ENCODE measurements around the gene EPHA4. TPM values are rescaled to one million over a fixed set of nuclear protein-coding genes. Genes with fewer than 3 reads are reported as not detected.

Gene EPHA4
- total RNA-seq, 1 experiment from 2014 or later: 3.3 TPM

DNA sequence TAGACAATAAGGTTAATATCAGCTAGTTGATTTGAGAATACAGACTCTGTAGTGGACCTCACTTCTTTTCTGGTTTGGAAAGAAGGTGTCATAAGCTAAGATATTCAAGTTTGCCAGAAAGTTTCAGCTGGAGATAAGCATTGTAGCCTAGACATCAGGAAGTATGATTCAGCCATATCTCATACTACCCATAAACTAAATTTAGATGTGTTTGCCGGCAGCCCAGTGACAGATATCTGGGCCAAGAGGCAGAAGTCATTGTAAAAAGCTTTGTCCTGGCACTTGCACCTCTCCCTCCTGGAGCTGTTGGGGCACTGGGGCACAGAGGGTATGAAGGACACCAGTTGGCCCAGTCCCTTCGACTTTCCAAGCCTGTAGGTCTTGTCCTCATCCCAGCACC, 128.0 kb downstream of the EPHA4 start:
- TF ChIP-seq EZH2 (IDR thresholded peaks at IDR 0.05; ENCODE audit: low read length, unreplicated experiment): no peak
- TF ChIP-seq, protein P1, sequence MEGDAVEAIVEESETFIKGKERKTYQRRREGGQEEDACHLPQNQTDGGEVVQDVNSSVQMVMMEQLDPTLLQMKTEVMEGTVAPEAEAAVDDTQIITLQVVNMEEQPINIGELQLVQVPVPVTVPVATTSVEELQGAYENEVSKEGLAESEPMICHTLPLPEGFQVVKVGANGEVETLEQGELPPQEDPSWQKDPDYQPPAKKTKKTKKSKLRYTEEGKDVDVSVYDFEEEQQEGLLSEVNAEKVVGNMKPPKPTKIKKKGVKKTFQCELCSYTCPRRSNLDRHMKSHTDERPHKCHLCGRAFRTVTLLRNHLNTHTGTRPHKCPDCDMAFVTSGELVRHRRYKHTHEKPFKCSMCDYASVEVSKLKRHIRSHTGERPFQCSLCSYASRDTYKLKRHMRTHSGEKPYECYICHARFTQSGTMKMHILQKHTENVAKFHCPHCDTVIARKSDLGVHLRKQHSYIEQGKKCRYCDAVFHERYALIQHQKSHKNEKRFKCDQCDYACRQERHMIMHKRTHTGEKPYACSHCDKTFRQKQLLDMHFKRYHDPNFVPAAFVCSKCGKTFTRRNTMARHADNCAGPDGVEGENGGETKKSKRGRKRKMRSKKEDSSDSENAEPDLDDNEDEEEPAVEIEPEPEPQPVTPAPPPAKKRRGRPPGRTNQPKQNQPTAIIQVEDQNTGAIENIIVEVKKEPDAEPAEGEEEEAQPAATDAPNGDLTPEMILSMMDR (conservative IDR thresholded peaks at IDR 0.05; ENCODE audit: low read depth, low read length): no peak
- TF ChIP-seq EZH2phosphoT487 (IDR thresholded peaks at IDR 0.05; ENCODE audit: borderline replicate concordance, low read length): no peak
- ChIA-PET POLR2A (ENCODE audit: unreplicated experiment) (interaction anchor here (0.6 to 0.7 kb wide), 2 partner anchors 34 to 546 kb away, joined by 3 to 4 read pairs; no protein-coding TSS in a partner anchor), CTCF (interaction anchor here (0.6 to 1.2 kb wide), 4 partner anchors 74 to 1531 kb away, joined by 3 to 4 read pairs (median 4); no protein-coding TSS in a partner anchor)
- Histone ChIP-seq H3K4me1 (ENCODE audit: insufficient read depth, low read length) (peaks cover 31% of the 10 kb centered on the region), H3K9me2 (replicated peaks; ENCODE audit: low read length) (no peaks in the 10 kb centered on the region), H3K9me3 (ENCODE audit: low read length) (no peaks in the 10 kb centered on the region), H2AFZ (ENCODE audit: low read length) (no peak overlapping the region), H4K20me1 (ENCODE audit: low read length) (no peaks in the 10 kb centered on the region), H3K4me2 (ENCODE audit: low read length) (peak overlapping the region; percentile 54), H3K27ac (ENCODE audit: low read length) (peak overlapping the region; percentile 52), H3F3A (ENCODE audit: low read length, unreplicated experiment) (no peaks in the 10 kb centered on the region), H3K79me2 (ENCODE audit: low read length) (no peaks in the 10 kb centered on the region), H3K36me3 (ENCODE audit: low read depth, low read length) (no peaks in the 10 kb centered on the region), H3K4me3 (ENCODE audit: low read length) (no peak overlapping the region), H3K27me3 (ENCODE audit: low read length) (no peaks in the 10 kb centered on the region), H3K9ac (ENCODE audit: low read length) (no peak overlapping the region)
- peak; percentile 77 for DNase-seq
- peak; percentile 93 for ATAC-seq
- intact Hi-C loops (cut with micrococcal nuclease): loop anchor here (5.0 kb wide), 1 partner anchor 128 kb away; the partner anchor contains the start of gene EPHA4
- BruUV-seq (replicated peaks): no TSS peak

DNA sequence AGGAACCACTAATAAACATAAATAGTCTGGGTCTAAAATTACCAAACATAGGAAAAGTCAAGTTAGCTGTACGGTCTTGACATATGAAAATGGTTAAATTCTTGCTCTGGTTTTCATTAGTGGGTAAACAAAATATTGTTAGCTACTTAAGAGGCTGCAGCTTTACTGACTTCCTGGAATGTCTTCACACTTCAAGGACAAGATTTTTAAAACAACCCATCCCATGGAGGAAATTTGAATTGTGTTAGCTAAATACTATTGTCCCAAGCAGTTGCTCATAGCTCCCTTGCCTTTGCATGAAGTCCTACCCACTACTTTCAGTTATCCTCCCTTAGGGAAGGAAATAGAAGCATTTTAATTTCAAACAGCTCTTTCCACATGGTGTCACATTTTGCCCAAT, 128.5 kb downstream of the EPHA4 start:
- Histone ChIP-seq H3K27me3 (ENCODE audit: low read length) (no peaks in the 10 kb centered on the region), H3K9me2 (replicated peaks; ENCODE audit: low read length) (no peaks in the 10 kb centered on the region), H3K9me3 (ENCODE audit: low read length) (no peaks in the 10 kb centered on the region), H2AFZ (ENCODE audit: low read length) (no peak overlapping the region), H3K36me3 (ENCODE audit: low read depth, low read length) (no peaks in the 10 kb centered on the region), H3K4me1 (ENCODE audit: insufficient read depth, low read length) (peaks cover 31% of the 10 kb centered on the region), H3K4me2 (ENCODE audit: low read length) (peak overlapping the region; percentile 16; the same call in 1 of the 2 replicates), H3K4me3 (ENCODE audit: low read length) (no peak overlapping the region), H3K9ac (ENCODE audit: low read length) (no peak overlapping the region), H3K79me2 (ENCODE audit: low read length) (no peaks in the 10 kb centered on the region), H4K20me1 (ENCODE audit: low read length) (no peaks in the 10 kb centered on the region), H3K27ac (ENCODE audit: low read length) (peak overlapping the region; percentile 42), H3F3A (ENCODE audit: low read length, unreplicated experiment) (no peaks in the 10 kb centered on the region)
- no peak for DNase-seq
- peak; percentile 30 for ATAC-seq
- POLR2A ChIA-PET (ENCODE audit: unreplicated experiment): interaction anchor here (0.7 kb wide), 1 partner anchor 33 kb away, joined by 3 read pairs; no protein-coding TSS in a partner anchor
- no peak for TF ChIP-seq EZH2 (IDR thresholded peaks at IDR 0.05; ENCODE audit: low read length, unreplicated experiment)
- BruUV-seq (replicated peaks): no TSS peak
- intact Hi-C loops (cut with micrococcal nuclease): loop anchor here (5.0 kb wide), 1 partner anchor 129 kb away; the partner anchor contains the start of gene EPHA4
- CTCF ChIA-PET: interaction anchor here (0.6 to 1.2 kb wide), 2 partner anchors 74 to 128 kb away, joined by 3 read pairs; no protein-coding TSS in a partner anchor

DNA sequence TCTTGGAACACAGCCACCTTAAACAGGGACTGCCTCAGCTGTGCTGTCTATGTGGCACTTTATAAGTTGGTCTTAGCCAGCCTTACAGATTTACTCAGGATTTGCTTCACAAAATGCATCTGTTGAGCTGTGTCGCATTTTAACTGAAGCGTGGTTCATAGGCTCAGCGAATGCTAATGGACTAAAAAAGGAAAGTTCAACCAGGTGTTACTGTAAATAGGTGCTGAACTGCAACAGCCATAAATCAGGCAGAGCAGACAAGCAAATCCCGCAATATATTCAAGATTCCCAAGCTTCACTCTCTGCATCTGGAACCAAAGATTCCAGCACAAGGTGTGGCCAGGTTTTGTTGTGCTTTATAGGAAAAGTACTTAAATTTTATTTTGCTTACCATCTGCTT, 130.0 kb downstream of the EPHA4 start:
- ChIA-PET CTCF (no interaction called here), POLR2A (ENCODE audit: unreplicated experiment) (no interaction called here)

More for the DNA sequence above, 130.0 kb downstream of the EPHA4 start:
- no peaks in the 10 kb centered on the region for H4K20me1 ChIP-seq (ENCODE audit: low read length)
- intact Hi-C loops (cut with micrococcal nuclease): loop anchor here (5.0 kb wide), 1 partner anchor 130 kb away; the partner anchor contains the start of gene EPHA4
- H3K36me3 ChIP-seq (ENCODE audit: low read depth, low read length): no peaks in the 10 kb centered on the region
- no peak overlapping the region for H3K9ac ChIP-seq (ENCODE audit: low read length)
- no peaks in the 10 kb centered on the region for H3K9me3 ChIP-seq (ENCODE audit: low read length)
- no peaks in the 10 kb centered on the region for H3K27me3 ChIP-seq (ENCODE audit: low read length)
- TF ChIP-seq EZH2 (IDR thresholded peaks at IDR 0.05; ENCODE audit: low read length, unreplicated experiment) (no peak), EZH2phosphoT487 (IDR thresholded peaks at IDR 0.05; ENCODE audit: borderline replicate concordance, low read length) (no peak)
- TF ChIP-seq, protein P1 (conservative IDR thresholded peaks at IDR 0.05; ENCODE audit: low read depth, low read length): no peak
- H3K79me2 ChIP-seq (ENCODE audit: low read length): no peaks in the 10 kb centered on the region
- H3K9me2 ChIP-seq (replicated peaks; ENCODE audit: low read length): no peaks in the 10 kb centered on the region
- no peaks in the 10 kb centered on the region for H3F3A ChIP-seq (ENCODE audit: low read length, unreplicated experiment)
- no peak overlapping the region for H3K4me2 ChIP-seq (ENCODE audit: low read length)
- peaks cover 27% of the 10 kb centered on the region for H3K4me1 ChIP-seq (ENCODE audit: insufficient read depth, low read length)
- no peak overlapping the region for H3K27ac ChIP-seq (ENCODE audit: low read length)
- H3K4me3 ChIP-seq (ENCODE audit: low read length): no peak overlapping the region
- no TSS peak for BruUV-seq (replicated peaks)
- ATAC-seq (no peak), DNase-seq (no peak)
- no peak overlapping the region for H2AFZ ChIP-seq (ENCODE audit: low read length)
